Common myeloid progenitor, CD34-positive (primary cell): ENCODE data around the gene DRD3.

Source experiments
- CTCF ChIA-PET: fragments of 350-600 bp; sonication (Branson Sonifier 250); formaldehyde crosslinking; loops from one replicate; lab custom pipeline; 2021; ENCODE audit warnings: antibody characterized with exemption; lab: Charles Lee
- POLR2A ChIA-PET: fragments of 350-600 bp; sonication (Branson Sonifier 250); formaldehyde crosslinking; loops from one replicate; lab custom pipeline; 2021; ENCODE audit warnings: antibody characterized with exemption; lab: Charles Lee
- DNase-seq, 3 donors: peaks; one replicate each; pipeline versions ENCODE4 v3.0.0 to v3.0.0-alpha.2; 2013
- H3K27ac ChIP-seq, 2 experiments: 1 replicate in 1 of 2; 2 replicates in 1 of 2; pipeline ENCODE4 v1.7.0; 2013; ENCODE audit warnings: inconsistent platforms in 2 of 2, low read length in 2 of 2, mild to moderate bottlenecking in 2 of 2, low read depth in 1 of 2, moderate library complexity in 1 of 2; ENCODE audit not compliant: severe bottlenecking in 2 of 2, insufficient read depth in 1 of 2, poor library complexity in 1 of 2
- H3K27me3 ChIP-seq, 5 experiments: replicated peaks in 2 of 5; 1 replicate in 3 of 5; 2 replicates in 2 of 5; pipeline versions ENCODE4 v1.6.1 to v1.7.0; 2013; ENCODE audit warnings: low read length in 4 of 5, mild to moderate bottlenecking in 2 of 5, moderate library complexity in 2 of 5, inconsistent platforms in 1 of 5; ENCODE audit not compliant: insufficient read depth in 5 of 5, control insufficient read depth in 4 of 5
- H3K36me3 ChIP-seq, 4 experiments: 1 replicate in 2 of 4; 2 replicates in 2 of 4; pipeline versions ENCODE4 v1.6.1 to v1.7.0; 2013; ENCODE audit warnings: low read length in 3 of 4, control low read depth in 1 of 4, mild to moderate bottlenecking in 1 of 4; ENCODE audit not compliant: control insufficient read depth in 4 of 4, insufficient read depth in 4 of 4
- H3K4me1 ChIP-seq, 4 experiments: 1 replicate in 3 of 4; 2 replicates in 1 of 4; pipeline versions ENCODE4 v1.6.1 to v1.7.1; 2013; ENCODE audit warnings: low read length in 3 of 4, mild to moderate bottlenecking in 3 of 4, control low read depth in 1 of 4, inconsistent platforms in 1 of 4, moderate library complexity in 1 of 4; ENCODE audit not compliant: control insufficient read depth in 4 of 4, insufficient read depth in 4 of 4; ENCODE audit errors: control extremely low read depth in 1 of 4
- H3K4me3 ChIP-seq, 7 experiments: 1 replicate in 4 of 7; 2 replicates in 3 of 7; pipeline versions ENCODE4 v1.5.1 to v1.7.0; 2013; ENCODE audit warnings: mild to moderate bottlenecking in 7 of 7, low read length in 6 of 7, moderate library complexity in 6 of 7, inconsistent platforms in 2 of 7, low read depth in 2 of 7, control low read depth in 1 of 7; ENCODE audit not compliant: insufficient read depth in 4 of 7, control insufficient read depth in 1 of 7; ENCODE audit errors: extremely low read depth in 1 of 7
- H3K9me3 ChIP-seq, 5 experiments: 1 replicate in 4 of 5; 2 replicates in 1 of 5; pipeline versions ENCODE4 v1.6.1 to v1.7.1; 2013; ENCODE audit warnings: low read length in 4 of 5, mild to moderate bottlenecking in 2 of 5, inconsistent platforms in 1 of 5, low read depth in 1 of 5, moderate library complexity in 1 of 5; ENCODE audit not compliant: control insufficient read depth in 4 of 5, insufficient read depth in 2 of 5; ENCODE audit errors: control extremely low read depth in 1 of 5
- WGBS: methylation state at CpG from one replicate; pipeline ENCODE4 v1.1.5; 2013; ENCODE audit not compliant: insufficient coverage; 5-methylcytosine and 5-hydroxymethylcytosine counted together

Gene DRD3

GRCh38 chr3:114144909-114145688 is 33.8 kb downstream of the DRD3 start:
- peak in 1 of 3 donors; percentile 19 for DNase-seq
- H3K27me3 ChIP-seq = no peaks in the 10 kb centered on the region
- no peaks in the 10 kb centered on the region for H3K9me3 ChIP-seq
- POLR2A ChIA-PET = no interaction called here
- H3K4me3 ChIP-seq = no peak overlapping the region
- CTCF ChIA-PET = no interaction called here
- no peak overlapping the region for H3K27ac ChIP-seq
- no peaks in the 10 kb centered on the region for H3K36me3 ChIP-seq
- 100% methylated on average over 1 of the region's 7 CpGs for WGBS
- no peaks in the 10 kb centered on the region for H3K4me1 ChIP-seq

DNA sequence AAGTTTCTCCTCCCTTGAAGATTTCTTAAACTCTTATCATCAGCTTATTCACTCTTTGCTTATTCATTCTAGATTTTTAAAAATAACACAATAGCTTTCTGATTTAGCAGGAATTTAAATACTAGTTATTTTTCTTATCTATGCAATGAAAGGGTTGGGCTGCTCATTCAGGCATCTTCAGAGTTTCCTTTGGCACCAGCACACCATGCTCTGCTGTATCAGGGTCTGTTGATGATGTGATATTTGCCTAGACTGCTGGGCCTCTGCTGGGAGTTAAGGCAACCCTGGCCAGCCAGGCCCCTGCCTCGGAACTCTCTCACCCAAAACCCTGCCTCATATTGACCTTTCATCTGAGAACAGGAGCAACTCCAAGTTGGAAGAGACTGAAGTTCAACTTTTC is 35.0 kb downstream of the DRD3 start:
- H3K4me1 ChIP-seq = no peaks in the 10 kb centered on the region
- ChIA-PET POLR2A (no interaction called here), CTCF (interaction anchor here (1.2 kb wide), 1 partner anchor 11 kb away, joined by 4 read pairs; no protein-coding TSS in a partner anchor)

GRCh38 chr3:114139836-114140235 is 39.0 kb downstream of the DRD3 start:
- no peaks in the 10 kb centered on the region for H3K9me3 ChIP-seq
- no peak for DNase-seq
- H3K4me3 ChIP-seq = no peak overlapping the region
- WGBS = 100% methylated on average over 3 of the region's 3 CpGs
- CTCF ChIA-PET = no interaction called here
- POLR2A ChIA-PET = no interaction called here
- no peaks in the 10 kb centered on the region for H3K4me1 ChIP-seq
- H3K36me3 ChIP-seq = no peaks in the 10 kb centered on the region
- no peak overlapping the region for H3K27ac ChIP-seq
- H3K27me3 ChIP-seq = no peaks in the 10 kb centered on the region

More for the DNA sequence above, 35.0 kb downstream of the DRD3 start:
- H3K27me3 ChIP-seq = no peaks in the 10 kb centered on the region
- WGBS = 100% methylated on average over 1 of the region's 1 CpG
- no peaks in the 10 kb centered on the region for H3K36me3 ChIP-seq
- H3K9me3 ChIP-seq = no peaks in the 10 kb centered on the region
- no peak overlapping the region for H3K4me3 ChIP-seq
- no peak for DNase-seq
- no peak overlapping the region for H3K27ac ChIP-seq

GRCh38 chr3:114133947-114134346 is 44.9 kb downstream of the DRD3 start:
- H3K9me3 ChIP-seq = no peaks in the 10 kb centered on the region
- H3K27ac ChIP-seq = no peak overlapping the region
- POLR2A ChIA-PET = no interaction called here
- no peaks in the 10 kb centered on the region for H3K36me3 ChIP-seq
- H3K4me3 ChIP-seq = no peak overlapping the region
- 100% methylated on average over 1 of the region's 3 CpGs for WGBS
- H3K27me3 ChIP-seq = no peaks in the 10 kb centered on the region
- no peak for DNase-seq
- CTCF ChIA-PET = interaction anchor here (0.6 kb wide), 1 partner anchor 289 kb away, joined by 4 read pairs; no protein-coding TSS in a partner anchor
- H3K4me1 ChIP-seq = no peaks in the 10 kb centered on the region

- no peaks in the 10 kb centered on the region for H3K9me3 ChIP-seq
- no peaks in the 10 kb centered on the region for H3K36me3 ChIP-seq
- H3K4me1 ChIP-seq = no peaks in the 10 kb centered on the region
- H3K4me3 ChIP-seq = no peak overlapping the region
- ChIA-PET CTCF (no interaction called here), POLR2A (no interaction called here)
- H3K27ac ChIP-seq = no peak overlapping the region
- DNase-seq = no peak
- WGBS = no CpG with 5 or more reads among the region's 3 CpGs
- no peaks in the 10 kb centered on the region for H3K27me3 ChIP-seq
Observed at GRCh38 chr3:114132500-114132899, 46.4 kb downstream of the DRD3 start.

DNA sequence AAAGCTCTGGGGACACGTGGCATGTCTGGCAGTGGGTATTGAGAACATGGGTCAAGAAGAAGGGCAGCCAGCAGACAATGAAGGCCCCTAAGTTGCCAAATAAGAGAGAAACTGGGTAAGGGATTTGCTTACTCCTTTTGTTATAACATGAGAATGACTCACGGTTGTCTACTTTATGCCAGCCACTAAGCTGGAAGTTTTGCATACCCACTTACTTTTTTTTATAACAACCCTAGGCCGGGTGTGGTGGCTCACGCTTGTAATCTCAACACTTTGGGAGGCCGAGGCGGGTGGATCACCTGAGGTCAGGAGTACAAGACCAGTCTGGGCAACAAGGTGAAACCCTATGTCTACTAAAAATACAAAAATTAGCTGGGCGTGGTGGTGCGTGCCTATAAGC is 50.0 kb downstream of the DRD3 start:
- CTCF ChIA-PET = interaction anchor here (2.1 kb wide), 1 partner anchor 12 kb away, joined by 4 read pairs; no protein-coding TSS in a partner anchor

DNA sequence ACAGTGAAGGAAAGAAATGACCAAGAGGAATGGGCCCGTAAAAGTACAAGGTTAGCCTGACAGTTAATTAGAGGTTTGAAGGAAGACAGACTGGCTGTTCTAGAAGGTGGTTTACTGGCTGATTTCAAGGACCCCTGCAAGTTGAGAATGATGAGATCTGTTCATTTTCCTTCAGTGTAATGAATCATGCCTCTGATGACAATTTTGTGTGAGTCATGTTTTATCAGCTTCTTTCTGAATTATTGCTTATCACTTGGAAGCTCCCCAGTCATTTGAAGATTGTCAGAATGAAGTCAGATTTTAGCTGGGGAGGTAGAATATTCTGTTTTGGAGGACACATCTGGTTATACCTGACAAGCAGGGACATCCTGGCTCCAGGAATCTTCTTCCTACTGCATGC is 50.6 kb downstream of the DRD3 start:
- Histone ChIP-seq H3K9me3 (no peaks in the 10 kb centered on the region), H3K27me3 (no peaks in the 10 kb centered on the region), H3K4me3 (no peak overlapping the region), H3K27ac (no peak overlapping the region), H3K4me1 (no peaks in the 10 kb centered on the region), H3K36me3 (no peaks in the 10 kb centered on the region)
- WGBS = 90% methylated on average over 1 of the region's 1 CpG
- DNase-seq = no peak
- CTCF ChIA-PET = interaction anchor here (2.1 kb wide), 1 partner anchor 13 kb away, joined by 4 read pairs; no protein-coding TSS in a partner anchor
- POLR2A ChIA-PET = no interaction called here

More for the DNA sequence above, 50.0 kb downstream of the DRD3 start:
- Histone ChIP-seq H3K27ac (no peak overlapping the region), H3K36me3 (no peaks in the 10 kb centered on the region), H3K9me3 (no peaks in the 10 kb centered on the region), H3K27me3 (no peaks in the 10 kb centered on the region), H3K4me1 (no peaks in the 10 kb centered on the region), H3K4me3 (no peak overlapping the region)
- POLR2A ChIA-PET = no interaction called here
- WGBS = 97% methylated on average over 6 of the region's 8 CpGs
- no peak for DNase-seq
